ENCODE data around the gene TPPP3. TPM values are rescaled to one million over a fixed set of nuclear protein-coding genes. Genes with fewer than 3 reads are reported as not detected.

The TPPP3 gene
- total and polyA plus RNA-seq, 9 donors: 2.2 to 269 (median 15.2) TPM

- Histone ChIP-seq H3K27ac (no peak overlapping the region), H3K36me3 (no peaks in the 10 kb centered on the region), H3K27me3 (no peaks in the 10 kb centered on the region), H3K4me1 (ENCODE audit: insufficient read depth) (no peaks in the 10 kb centered on the region), H3K4me3 (no peak overlapping the region), H3K9me3 (no peaks in the 10 kb centered on the region)
- no peak for DNase-seq
- 80 to 82% (median 81%) methylated on average over 1 of the region's 1 CpG for WGBS, 3 donors
- TF ChIP-seq EP300 (IDR thresholded peaks at IDR 0.05): no peak
- no peak for TF ChIP-seq POLR2A (IDR thresholded peaks at IDR 0.05)
- TF ChIP-seq CTCF (IDR thresholded peaks at IDR 0.05): no peak
- intact Hi-C loops (cut with DNase I): no loop called here
Measured at GRCh38 chr16:67345401-67345800, 47.9 kb downstream of the TPPP3 start.

GRCh38 chr16:67342616-67343015 is 50.7 kb downstream of the TPPP3 start:
- Histone ChIP-seq H3K4me1 (ENCODE audit: insufficient read depth) (no peaks in the 10 kb centered on the region), H3K27ac (no peak overlapping the region), H3K36me3 (no peaks in the 10 kb centered on the region), H3K9me3 (no peaks in the 10 kb centered on the region), H3K27me3 (no peaks in the 10 kb centered on the region), H3K4me3 (no peak overlapping the region)
- no peak for DNase-seq
- 92 to 93% (median 92%) methylated on average over 4 of the region's 4 CpGs for WGBS, 3 donors
- intact Hi-C loops (cut with DNase I): no loop called here
- TF ChIP-seq CTCF (IDR thresholded peaks at IDR 0.05) (no peak), EP300 (IDR thresholded peaks at IDR 0.05) (no peak), POLR2A (IDR thresholded peaks at IDR 0.05) (no peak)

- intact Hi-C loops (cut with DNase I): no loop called here
- H3K9me3 ChIP-seq: no peaks in the 10 kb centered on the region
Measured at GRCh38 chr16:67341250-67341649, 52.0 kb downstream of the TPPP3 start.

More at GRCh38 chr16:67341250-67341649, 52.0 kb downstream of the TPPP3 start:
- 86 to 90% (median 86%) methylated on average over 3 of the region's 3 CpGs for WGBS, 3 donors
- H3K36me3 ChIP-seq: no peaks in the 10 kb centered on the region
- H3K27me3 ChIP-seq: no peaks in the 10 kb centered on the region
- TF ChIP-seq CTCF (IDR thresholded peaks at IDR 0.05): no peak
- TF ChIP-seq EP300 (IDR thresholded peaks at IDR 0.05): no peak
- TF ChIP-seq POLR2A (IDR thresholded peaks at IDR 0.05): no peak
- no peak overlapping the region for H3K4me3 ChIP-seq
- DNase-seq: no peak
- H3K4me1 ChIP-seq (ENCODE audit: insufficient read depth): no peaks in the 10 kb centered on the region
- H3K27ac ChIP-seq: no peak overlapping the region

Small RNA genes within 50 kb of the gene (small RNA-seq; reads per million reads assigned to genes)
- gene RNU1-123P: not detected

Other genes starting within 250 kb of the TPPP3 start
- 10 to 100 TPM; 11.1 to 45.7 (median 28.7) TPM for gene B3GNT9, start 242.5 kb downstream of the TPPP3 start, total RNA-seq
- gene B3GNT9, start 242.5 kb downstream of the TPPP3 start, polyA plus RNA-seq: 10 to 100 TPM; 17.1 to 18.1 TPM
- gene TRADD, start 233.6 kb downstream of the TPPP3 start, total RNA-seq: 10 to 100 TPM in 6 of 7 donors, 1 to 10 TPM in 1; 7.3 to 30.9 (median 15.5) TPM
- gene TRADD, start 233.6 kb downstream of the TPPP3 start, polyA plus RNA-seq: 10 to 100 TPM in 1 of 2 donors, 1 to 10 TPM in 1; 4.2 to 15.7 TPM
- 10 to 100 TPM in 6 of 7 donors, 1 to 10 TPM in 1; 8.8 to 23.0 (median 15.0) TPM for gene FBXL8, start 233.5 kb downstream of the TPPP3 start, total RNA-seq
- gene FBXL8, start 233.5 kb downstream of the TPPP3 start, polyA plus RNA-seq: 10 to 100 TPM in 1 of 2 donors, 1 to 10 TPM in 1; 1.3 to 13.1 TPM
- gene HSF4, start 228.8 kb downstream of the TPPP3 start, total RNA-seq: 100 to 1,000 TPM in 1 of 7 donors, 10 to 100 TPM in 6; 30.8 to 115 (median 77.7) TPM
- gene HSF4, start 228.8 kb downstream of the TPPP3 start, polyA plus RNA-seq: 10 to 100 TPM in 1 of 2 donors, 1 to 10 TPM in 1; 9.9 to 44.9 TPM
- gene NOL3, start 223.0 kb downstream of the TPPP3 start, total RNA-seq: 10 to 100 TPM; 14.1 to 31.7 (median 21.4) TPM
- 10 to 100 TPM; 17.9 to 23.1 TPM for gene NOL3, start 223.0 kb downstream of the TPPP3 start, polyA plus RNA-seq
- gene MATCAP1, start 209.5 kb downstream of the TPPP3 start, total RNA-seq: 10 to 100 TPM; 16.8 to 96.4 (median 65.7) TPM
- gene MATCAP1, start 209.5 kb downstream of the TPPP3 start, polyA plus RNA-seq: 10 to 100 TPM; 15.4 to 38.4 TPM
- 10 to 100 TPM in 4 of 7 donors, 1 to 10 TPM in 3; 6.1 to 33.0 (median 16.4) TPM for gene EXOC3L1, start 203.4 kb downstream of the TPPP3 start, total RNA-seq
- gene EXOC3L1, start 203.4 kb downstream of the TPPP3 start, polyA plus RNA-seq: 10 to 100 TPM in 1 of 2 donors, under 1 TPM in 1; 0.32 to 12.2 TPM
- 10 to 100 TPM; 36.0 to 75.7 (median 52.9) TPM for gene E2F4, start 201.3 kb downstream of the TPPP3 start, total RNA-seq
- 10 to 100 TPM; 17.6 to 36.2 TPM for gene E2F4, start 201.3 kb downstream of the TPPP3 start, polyA plus RNA-seq
- 10 to 100 TPM in 1 of 7 donors, 1 to 10 TPM in 6; 1.1 to 14.8 (median 2.8) TPM for gene ELMO3, start 194.4 kb downstream of the TPPP3 start, total RNA-seq
- 1 to 10 TPM in 1 of 2 donors, not detected in 1; 1.2 TPM for gene ELMO3, start 194.4 kb downstream of the TPPP3 start, polyA plus RNA-seq
- gene TMEM208, start 166.4 kb downstream of the TPPP3 start, total RNA-seq: 10 to 100 TPM; 23.8 to 39.2 (median 32.1) TPM
- 10 to 100 TPM; 26.3 to 52.0 TPM for gene TMEM208, start 166.4 kb downstream of the TPPP3 start, polyA plus RNA-seq
- gene FHOD1, start 146.0 kb downstream of the TPPP3 start, total RNA-seq: 10 to 100 TPM; 17.2 to 84.2 (median 41.8) TPM
- 10 to 100 TPM; 16.0 to 26.2 TPM for gene FHOD1, start 146.0 kb downstream of the TPPP3 start, polyA plus RNA-seq
- gene SLC9A5, start 144.5 kb downstream of the TPPP3 start, total RNA-seq: 1 to 10 TPM in 5 of 7 donors, under 1 TPM in 2; 0.36 to 3.1 (median 1.3) TPM
- gene SLC9A5, start 144.5 kb downstream of the TPPP3 start, polyA plus RNA-seq: 1 to 10 TPM in 1 of 2 donors, under 1 TPM in 1; 0.53 to 1.1 TPM
- gene PLEKHG4, start 114.0 kb downstream of the TPPP3 start, total RNA-seq: 10 to 100 TPM; 12.4 to 37.9 (median 27.6) TPM
- 10 to 100 TPM in 1 of 2 donors, 1 to 10 TPM in 1; 5.1 to 38.6 TPM for gene PLEKHG4, start 114.0 kb downstream of the TPPP3 start, polyA plus RNA-seq
- under 1 TPM in 3 of 7 donors, not detected in 4; 0.05 to 0.32 (median 0.12) TPM for gene KCTD19, start 66.8 kb downstream of the TPPP3 start, total RNA-seq
- under 1 TPM; 0.07 to 0.70 TPM for gene KCTD19, start 66.8 kb downstream of the TPPP3 start, polyA plus RNA-seq
- 1 to 10 TPM in 4 of 7 donors, under 1 TPM in 2, not detected in 1; 0.58 to 2.6 (median 1.2) TPM for gene LRRC36, start 66.7 kb downstream of the TPPP3 start, total RNA-seq
- gene LRRC36, start 66.7 kb downstream of the TPPP3 start, polyA plus RNA-seq: under 1 TPM; 0.59 to 0.80 TPM
- 10 to 100 TPM; 17.3 to 45.5 (median 24.8) TPM for gene ZDHHC1, start 23.0 kb upstream of the TPPP3 start, total RNA-seq
- 10 to 100 TPM in 1 of 2 donors, 1 to 10 TPM in 1; 1.4 to 15.7 TPM for gene ZDHHC1, start 23.0 kb upstream of the TPPP3 start, polyA plus RNA-seq
- gene HSD11B2, start 37.6 kb upstream of the TPPP3 start, total RNA-seq: 10 to 100 TPM in 5 of 7 donors, 1 to 10 TPM in 2; 1.3 to 26.3 (median 17.1) TPM
- gene HSD11B2, start 37.6 kb upstream of the TPPP3 start, polyA plus RNA-seq: 1 to 10 TPM; 4.6 to 5.1 TPM
- gene ATP6V0D1, start 87.7 kb upstream of the TPPP3 start, total RNA-seq: 100 to 1,000 TPM in 1 of 7 donors, 10 to 100 TPM in 6; 35.8 to 113 (median 63.0) TPM
- gene ATP6V0D1, start 87.7 kb upstream of the TPPP3 start, polyA plus RNA-seq: 10 to 100 TPM; 32.5 to 66.0 TPM
- under 1 TPM in 2 of 7 donors, not detected in 5; 0.48 to 0.55 TPM for gene AGRP, start 90.0 kb upstream of the TPPP3 start, total RNA-seq
- gene AGRP, start 90.0 kb upstream of the TPPP3 start, polyA plus RNA-seq: under 1 TPM in 1 of 2 donors, not detected in 1; 0.11 TPM
- gene RIPOR1, start 135.3 kb upstream of the TPPP3 start, total RNA-seq: 10 to 100 TPM; 22.3 to 96.3 (median 85.6) TPM
- gene RIPOR1, start 135.3 kb upstream of the TPPP3 start, polyA plus RNA-seq: 10 to 100 TPM; 31.9 to 38.7 TPM
- 10 to 100 TPM; 21.0 to 47.6 (median 42.2) TPM for gene CTCF, start 169.0 kb upstream of the TPPP3 start, total RNA-seq
- 10 to 100 TPM; 26.8 to 48.4 TPM for gene CTCF, start 169.0 kb upstream of the TPPP3 start, polyA plus RNA-seq

All from ovary (tissue), 9 donors.